ENCODE measurements around the gene BSN.

- TF ChIP-seq CTCF (IDR thresholded peaks at IDR 0.05): no peak
- TF ChIP-seq POLR2AphosphoS5 (IDR thresholded peaks at IDR 0.05): no peak
- no peak for TF ChIP-seq EP300 (IDR thresholded peaks at IDR 0.05)
- TF ChIP-seq POLR2A (IDR thresholded peaks at IDR 0.05): no peak
Measured at GRCh38 chr3:49700453-49701128, 146.3 kb downstream of the BSN start.

Measured in suprapubic skin (tissue), 4 donors.